ENCODE data around the gene FOXJ2.

FOXJ2 gene

DNA sequence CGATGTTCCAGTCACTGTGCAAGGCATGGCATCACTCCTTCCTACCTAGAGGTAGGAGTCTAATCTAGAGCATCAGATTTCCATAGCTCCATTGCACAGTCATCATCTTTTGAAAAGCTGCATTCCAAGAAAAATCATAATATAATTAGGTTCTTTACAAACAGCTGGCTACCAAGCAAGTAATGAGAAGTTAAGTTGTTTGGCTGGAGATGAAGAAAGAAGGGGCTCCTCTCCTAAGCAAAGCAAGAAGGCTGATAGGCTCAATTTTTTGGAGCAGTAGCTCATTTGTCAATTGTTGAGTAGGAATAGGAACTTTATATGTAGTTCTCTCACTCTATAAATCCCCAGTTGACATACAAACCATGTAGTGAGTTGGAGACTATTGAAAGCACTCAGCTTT is 8.3 kb downstream of the FOXJ2 start:
- H3K27ac ChIP-seq (ENCODE audit: low read depth, low read length) = no peak overlapping the region
- peaks cover 3% of the 10 kb centered on the region; the same call in 1 of the 2 replicates for H3K36me3 ChIP-seq (ENCODE audit: insufficient read depth, low read length)
- H3K4me3 ChIP-seq (ENCODE audit: low read depth, low read length) = no peak overlapping the region
- H3K27me3 ChIP-seq (ENCODE audit: insufficient read depth, low read length) = no peaks in the 10 kb centered on the region
- no peak overlapping the region for H2AFZ ChIP-seq (ENCODE audit: low read length, unreplicated experiment)
- peaks cover 18% of the 10 kb centered on the region for H3K4me1 ChIP-seq (ENCODE audit: control insufficient read depth, insufficient read depth, low read length, unreplicated experiment)
- peaks cover 17% of the 10 kb centered on the region for H3K79me2 ChIP-seq (ENCODE audit: control insufficient read depth, insufficient read depth, low read length, unreplicated experiment)

DNA sequence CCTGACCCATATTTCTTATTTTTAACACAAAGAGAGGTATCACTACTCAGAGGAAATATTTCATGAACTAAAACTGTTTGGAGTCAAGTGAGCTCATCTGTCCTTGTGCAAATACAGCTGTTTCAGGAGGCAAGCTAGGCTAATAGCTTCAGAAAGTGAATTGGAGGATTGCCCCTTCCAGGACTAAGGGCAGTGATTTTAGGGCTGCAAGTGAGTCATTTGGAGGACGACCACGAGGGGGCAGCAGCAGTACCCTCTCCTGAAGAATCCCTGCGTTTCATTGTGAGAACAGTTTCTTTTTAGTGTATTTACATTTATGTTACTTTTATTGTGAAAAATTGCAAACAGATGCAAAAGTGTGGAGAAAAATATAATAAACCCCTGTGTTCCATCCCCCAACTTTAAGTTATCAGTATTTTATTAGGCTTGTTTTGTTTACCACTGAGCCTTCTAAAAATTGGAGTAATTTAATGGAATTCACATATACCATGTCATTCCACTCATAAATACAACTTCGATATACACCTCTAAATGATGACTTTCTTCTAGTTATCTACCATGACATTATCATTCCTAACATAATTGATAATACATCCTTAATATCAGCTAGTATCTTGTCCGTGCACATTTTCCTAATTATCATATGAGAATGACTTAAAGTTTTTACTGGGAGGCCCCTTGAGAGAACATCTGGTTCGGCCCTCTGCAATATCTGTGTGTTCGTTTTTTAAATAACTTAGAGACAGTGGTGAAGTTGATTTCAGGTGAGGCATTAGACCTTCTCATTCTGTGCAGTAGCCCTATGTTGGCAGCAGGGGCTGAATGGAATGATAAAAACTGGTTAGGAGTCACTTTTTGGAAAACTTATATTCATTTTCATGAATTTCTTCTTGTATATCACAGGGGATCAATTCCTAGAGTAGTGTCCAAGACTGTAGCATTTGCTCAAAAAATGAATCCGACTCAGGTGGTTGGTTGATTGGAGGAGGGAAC is 13.7 kb downstream of the FOXJ2 start:
- Histone ChIP-seq H3K4me1 (ENCODE audit: control insufficient read depth, insufficient read depth, low read length, unreplicated experiment) (no peaks in the 10 kb centered on the region), H3K36me3 (ENCODE audit: insufficient read depth, low read length) (peaks cover 6% of the 10 kb centered on the region; the same call in 1 of the 2 replicates), H3K4me3 (ENCODE audit: low read depth, low read length) (no peak overlapping the region), H3K27me3 (ENCODE audit: insufficient read depth, low read length) (no peaks in the 10 kb centered on the region), H2AFZ (ENCODE audit: low read length, unreplicated experiment) (no peak overlapping the region), H3K27ac (ENCODE audit: low read depth, low read length) (no peak overlapping the region), H3K79me2 (ENCODE audit: control insufficient read depth, insufficient read depth, low read length, unreplicated experiment) (no peaks in the 10 kb centered on the region)

- Histone ChIP-seq H3K36me3 (ENCODE audit: insufficient read depth, low read length) (peaks cover 6% of the 10 kb centered on the region; the same call in 1 of the 2 replicates), H3K27ac (ENCODE audit: low read depth, low read length) (no peak overlapping the region), H3K27me3 (ENCODE audit: insufficient read depth, low read length) (no peaks in the 10 kb centered on the region), H2AFZ (ENCODE audit: low read length, unreplicated experiment) (no peak overlapping the region), H3K4me1 (ENCODE audit: control insufficient read depth, insufficient read depth, low read length, unreplicated experiment) (no peaks in the 10 kb centered on the region), H3K79me2 (ENCODE audit: control insufficient read depth, insufficient read depth, low read length, unreplicated experiment) (no peaks in the 10 kb centered on the region), H3K4me3 (ENCODE audit: low read depth, low read length) (no peak overlapping the region)
These were observed 15.3 kb downstream of the FOXJ2 start for GRCh38 chr12:8047842-8048241.

GRCh38 chr12:8048906-8049305 is 16.4 kb downstream of the FOXJ2 start:
- no peaks in the 10 kb centered on the region for H3K4me1 ChIP-seq (ENCODE audit: control insufficient read depth, insufficient read depth, low read length, unreplicated experiment)
- no peaks in the 10 kb centered on the region for H3K27me3 ChIP-seq (ENCODE audit: insufficient read depth, low read length)
- H3K36me3 ChIP-seq (ENCODE audit: insufficient read depth, low read length) = peaks cover 6% of the 10 kb centered on the region; the same call in 1 of the 2 replicates
- no peaks in the 10 kb centered on the region for H3K79me2 ChIP-seq (ENCODE audit: control insufficient read depth, insufficient read depth, low read length, unreplicated experiment)
- H3K4me3 ChIP-seq (ENCODE audit: low read depth, low read length) = no peak overlapping the region
- H3K27ac ChIP-seq (ENCODE audit: low read depth, low read length) = no peak overlapping the region
- no peak overlapping the region for H2AFZ ChIP-seq (ENCODE audit: low read length, unreplicated experiment)

GRCh38 chr12:8050600-8051250 is 18.2 kb downstream of the FOXJ2 start:
- H3K4me1 ChIP-seq (ENCODE audit: control insufficient read depth, insufficient read depth, low read length, unreplicated experiment) = no peaks in the 10 kb centered on the region
- no peak overlapping the region for H3K27ac ChIP-seq (ENCODE audit: low read depth, low read length)
- no peaks in the 10 kb centered on the region for H3K79me2 ChIP-seq (ENCODE audit: control insufficient read depth, insufficient read depth, low read length, unreplicated experiment)
- peaks cover 6% of the 10 kb centered on the region; the same call in 1 of the 2 replicates for H3K36me3 ChIP-seq (ENCODE audit: insufficient read depth, low read length)
- H3K4me3 ChIP-seq (ENCODE audit: low read depth, low read length) = no peak overlapping the region
- H2AFZ ChIP-seq (ENCODE audit: low read length, unreplicated experiment) = no peak overlapping the region
- no peaks in the 10 kb centered on the region for H3K27me3 ChIP-seq (ENCODE audit: insufficient read depth, low read length)

GRCh38 chr12:8052679-8053078 is 20.2 kb downstream of the FOXJ2 start:
- Histone ChIP-seq H3K4me1 (ENCODE audit: control insufficient read depth, insufficient read depth, low read length, unreplicated experiment) (peaks cover 9% of the 10 kb centered on the region), H3K27me3 (ENCODE audit: insufficient read depth, low read length) (no peaks in the 10 kb centered on the region), H3K36me3 (ENCODE audit: insufficient read depth, low read length) (no peaks in the 10 kb centered on the region; the same call in 1 of the 2 replicates), H2AFZ (ENCODE audit: low read length, unreplicated experiment) (no peak overlapping the region), H3K79me2 (ENCODE audit: control insufficient read depth, insufficient read depth, low read length, unreplicated experiment) (no peaks in the 10 kb centered on the region), H3K4me3 (ENCODE audit: low read depth, low read length) (no peak overlapping the region), H3K27ac (ENCODE audit: low read depth, low read length) (no peak overlapping the region)

GRCh38 chr12:8054816-8055215 is 22.3 kb downstream of the FOXJ2 start:
- H3K27me3 ChIP-seq (ENCODE audit: insufficient read depth, low read length) = no peaks in the 10 kb centered on the region
- H3K36me3 ChIP-seq (ENCODE audit: insufficient read depth, low read length) = no peaks in the 10 kb centered on the region; the same call in 1 of the 2 replicates
- H3K79me2 ChIP-seq (ENCODE audit: control insufficient read depth, insufficient read depth, low read length, unreplicated experiment) = no peaks in the 10 kb centered on the region
- H2AFZ ChIP-seq (ENCODE audit: low read length, unreplicated experiment) = no peak overlapping the region
- H3K4me3 ChIP-seq (ENCODE audit: low read depth, low read length) = no peak overlapping the region
- H3K27ac ChIP-seq (ENCODE audit: low read depth, low read length) = no peak overlapping the region
- peaks cover 19% of the 10 kb centered on the region for H3K4me1 ChIP-seq (ENCODE audit: control insufficient read depth, insufficient read depth, low read length, unreplicated experiment)

- Histone ChIP-seq H3K27me3 (ENCODE audit: insufficient read depth, low read length) (no peaks in the 10 kb centered on the region), H3K79me2 (ENCODE audit: control insufficient read depth, insufficient read depth, low read length, unreplicated experiment) (no peaks in the 10 kb centered on the region), H3K27ac (ENCODE audit: low read depth, low read length) (peak overlapping the region; percentile 86), H3K4me3 (ENCODE audit: low read depth, low read length) (no peak overlapping the region), H3K4me1 (ENCODE audit: control insufficient read depth, insufficient read depth, low read length, unreplicated experiment) (peaks cover 19% of the 10 kb centered on the region), H3K36me3 (ENCODE audit: insufficient read depth, low read length) (no peaks in the 10 kb centered on the region), H2AFZ (ENCODE audit: low read length, unreplicated experiment) (no peak overlapping the region)
These were observed 24.8 kb downstream of the FOXJ2 start for GRCh38 chr12:8057306-8057705.

GRCh38 chr12:8057839-8058238 is 25.3 kb downstream of the FOXJ2 start:
- no peaks in the 10 kb centered on the region for H3K27me3 ChIP-seq (ENCODE audit: insufficient read depth, low read length)
- H3K27ac ChIP-seq (ENCODE audit: low read depth, low read length) = peak overlapping the region; percentile 86
- H3K4me1 ChIP-seq (ENCODE audit: control insufficient read depth, insufficient read depth, low read length, unreplicated experiment) = peaks cover 19% of the 10 kb centered on the region
- H3K79me2 ChIP-seq (ENCODE audit: control insufficient read depth, insufficient read depth, low read length, unreplicated experiment) = no peaks in the 10 kb centered on the region
- no peak overlapping the region for H3K4me3 ChIP-seq (ENCODE audit: low read depth, low read length)
- no peaks in the 10 kb centered on the region for H3K36me3 ChIP-seq (ENCODE audit: insufficient read depth, low read length)
- H2AFZ ChIP-seq (ENCODE audit: low read length, unreplicated experiment) = no peak overlapping the region

GRCh38 chr12:8058506-8058905 is 26.0 kb downstream of the FOXJ2 start:
- Histone ChIP-seq H3K27ac (ENCODE audit: low read depth, low read length) (peak overlapping the region; percentile 86), H2AFZ (ENCODE audit: low read length, unreplicated experiment) (peak overlapping the region; percentile 7), H3K36me3 (ENCODE audit: insufficient read depth, low read length) (no peaks in the 10 kb centered on the region), H3K4me3 (ENCODE audit: low read depth, low read length) (no peak overlapping the region), H3K79me2 (ENCODE audit: control insufficient read depth, insufficient read depth, low read length, unreplicated experiment) (no peaks in the 10 kb centered on the region), H3K27me3 (ENCODE audit: insufficient read depth, low read length) (no peaks in the 10 kb centered on the region), H3K4me1 (ENCODE audit: control insufficient read depth, insufficient read depth, low read length, unreplicated experiment) (peaks cover 19% of the 10 kb centered on the region)
